ENCODE data around the gene PPIG.
"Not testable (repeated sequence)": the region's sequence is repeated elsewhere in the genome, so short reads cannot be mapped to it uniquely, and the experiment has no call there.

Gene PPIG

GRCh38 chr2:169598982-169599381 lies 14.8 kb downstream of the PPIG start:
- TF ChIP-seq CTCF (IDR thresholded peaks at IDR 0.05; ENCODE audit: borderline replicate concordance, extremely low read depth, low read length, poor library complexity, severe bottlenecking) (no peak), EZH2 (IDR thresholded peaks at IDR 0.05; ENCODE audit: borderline replicate concordance, low read depth, low read length, severe bottlenecking) (no peak)
- no peak overlapping the region for H2AFZ ChIP-seq (ENCODE audit: low read depth, low read length)
- ATAC-seq (ENCODE audit: insufficient read depth, low read depth) (no peak), DNase-seq (no peak)
- H3K27me3 ChIP-seq (ENCODE audit: insufficient read depth, low read length, poor library complexity): no peaks in the 10 kb centered on the region
- H3K36me3 ChIP-seq (ENCODE audit: insufficient read depth, low read length): peaks cover 2% of the 10 kb centered on the region
- H3K4me2 ChIP-seq (ENCODE audit: insufficient read depth, low read length): no peak overlapping the region
- H3K9me3 ChIP-seq (ENCODE audit: insufficient read depth, low read length, severe bottlenecking): no peaks in the 10 kb centered on the region
- H3K4me3 ChIP-seq (ENCODE audit: low read depth in 1 of 2, low read length in 2 of 2): no peak overlapping the region
- H3K79me2 ChIP-seq (ENCODE audit: insufficient read depth, low read length): peaks cover 99% of the 10 kb centered on the region
- no peaks in the 10 kb centered on the region for H3K4me1 ChIP-seq (ENCODE audit: insufficient read depth, low read length)
- no peak overlapping the region for H3K27ac ChIP-seq (ENCODE audit: low read length)
- H4K20me1 ChIP-seq (ENCODE audit: insufficient read depth, low read length): peaks cover 68% of the 10 kb centered on the region
- H3K9ac ChIP-seq (ENCODE audit: low read depth, low read length): no peak overlapping the region

- Histone ChIP-seq H3K4me3 (ENCODE audit: low read depth in 1 of 2, low read length in 2 of 2) (no peak overlapping the region), H3K36me3 (ENCODE audit: insufficient read depth, low read length) (peaks cover 8% of the 10 kb centered on the region), H3K4me2 (ENCODE audit: insufficient read depth, low read length) (no peak overlapping the region), H3K27ac (ENCODE audit: low read length) (no peak overlapping the region), H3K9ac (ENCODE audit: low read depth, low read length) (no peak overlapping the region), H3K9me3 (ENCODE audit: insufficient read depth, low read length, severe bottlenecking) (no peaks in the 10 kb centered on the region), H3K27me3 (ENCODE audit: insufficient read depth, low read length, poor library complexity) (no peaks in the 10 kb centered on the region), H3K4me1 (ENCODE audit: insufficient read depth, low read length) (no peaks in the 10 kb centered on the region), H3K79me2 (ENCODE audit: insufficient read depth, low read length) (peaks cover 99% of the 10 kb centered on the region), H4K20me1 (ENCODE audit: insufficient read depth, low read length) (peaks cover 69% of the 10 kb centered on the region), H2AFZ (ENCODE audit: low read depth, low read length) (no peak overlapping the region)
- TF ChIP-seq EZH2 (IDR thresholded peaks at IDR 0.05; ENCODE audit: borderline replicate concordance, low read depth, low read length, severe bottlenecking): no peak
- TF ChIP-seq CTCF (IDR thresholded peaks at IDR 0.05; ENCODE audit: borderline replicate concordance, extremely low read depth, low read length, poor library complexity, severe bottlenecking): no peak
- no peak for DNase-seq
- ATAC-seq (ENCODE audit: insufficient read depth, low read depth): no peak
Observed at GRCh38 chr2:169599568-169599967, 15.4 kb downstream of the PPIG start.

- ATAC-seq (ENCODE audit: insufficient read depth, low read depth): no peak
- Histone ChIP-seq H3K4me2 (ENCODE audit: insufficient read depth, low read length) (no peak overlapping the region), H3K4me3 (ENCODE audit: low read depth in 1 of 2, low read length in 2 of 2) (no peak overlapping the region), H4K20me1 (ENCODE audit: insufficient read depth, low read length) (peaks cover 8% of the 10 kb centered on the region; the same call in 1 of the 2 replicates), H3K79me2 (ENCODE audit: insufficient read depth, low read length) (peaks cover 20% of the 10 kb centered on the region), H2AFZ (ENCODE audit: low read depth, low read length) (no peak overlapping the region), H3K9me3 (ENCODE audit: insufficient read depth, low read length, severe bottlenecking) (no peaks in the 10 kb centered on the region), H3K36me3 (ENCODE audit: insufficient read depth, low read length) (peaks cover 98% of the 10 kb centered on the region), H3K27me3 (ENCODE audit: insufficient read depth, low read length, poor library complexity) (no peaks in the 10 kb centered on the region), H3K4me1 (ENCODE audit: insufficient read depth, low read length) (no peaks in the 10 kb centered on the region), H3K9ac (ENCODE audit: low read depth, low read length) (no peak overlapping the region), H3K27ac (ENCODE audit: low read length) (no peak overlapping the region)
- no peak for DNase-seq
- TF ChIP-seq EZH2 (IDR thresholded peaks at IDR 0.05; ENCODE audit: borderline replicate concordance, low read depth, low read length, severe bottlenecking) (no peak), CTCF (IDR thresholded peaks at IDR 0.05; ENCODE audit: borderline replicate concordance, extremely low read depth, low read length, poor library complexity, severe bottlenecking) (no peak)
Observed at GRCh38 chr2:169609264-169609663, 25.1 kb downstream of the PPIG start.

GRCh38 chr2:169613876-169614275 lies 29.7 kb downstream of the PPIG start:
- Histone ChIP-seq H3K4me1 (ENCODE audit: insufficient read depth, low read length) (no peaks in the 10 kb centered on the region), H3K36me3 (ENCODE audit: insufficient read depth, low read length) (peaks cover 79% of the 10 kb centered on the region), H3K4me2 (ENCODE audit: insufficient read depth, low read length) (no peak overlapping the region), H3K9me3 (ENCODE audit: insufficient read depth, low read length, severe bottlenecking) (no peaks in the 10 kb centered on the region), H3K27ac (ENCODE audit: low read length) (no peak overlapping the region), H3K4me3 (ENCODE audit: low read depth in 1 of 2, low read length in 2 of 2) (no peak overlapping the region), H2AFZ (ENCODE audit: low read depth, low read length) (no peak overlapping the region), H3K27me3 (ENCODE audit: insufficient read depth, low read length, poor library complexity) (no peaks in the 10 kb centered on the region), H3K9ac (ENCODE audit: low read depth, low read length) (no peak overlapping the region), H4K20me1 (ENCODE audit: insufficient read depth, low read length) (no peaks in the 10 kb centered on the region; the same call in 1 of the 2 replicates), H3K79me2 (ENCODE audit: insufficient read depth, low read length) (peaks cover 44% of the 10 kb centered on the region)
- DNase-seq (no peak), ATAC-seq (ENCODE audit: insufficient read depth, low read depth) (no peak)
- TF ChIP-seq EZH2 (IDR thresholded peaks at IDR 0.05; ENCODE audit: borderline replicate concordance, low read depth, low read length, severe bottlenecking) (no peak), CTCF (IDR thresholded peaks at IDR 0.05; ENCODE audit: borderline replicate concordance, extremely low read depth, low read length, poor library complexity, severe bottlenecking) (no peak)

- H2AFZ ChIP-seq (ENCODE audit: low read depth, low read length); ATAC-seq (ENCODE audit: insufficient read depth, low read depth); DNase-seq; H3K27me3 ChIP-seq (ENCODE audit: insufficient read depth, low read length, poor library complexity); H3K9ac ChIP-seq (ENCODE audit: low read depth, low read length); H3K4me1 ChIP-seq (ENCODE audit: insufficient read depth, low read length); H3K27ac ChIP-seq (ENCODE audit: low read length); H3K4me2 ChIP-seq (ENCODE audit: insufficient read depth, low read length); H4K20me1 ChIP-seq (ENCODE audit: insufficient read depth, low read length); H3K4me3 ChIP-seq (ENCODE audit: low read depth in 1 of 2, low read length in 2 of 2); H3K9me3 ChIP-seq (ENCODE audit: insufficient read depth, low read length, severe bottlenecking): not testable (repeated sequence)
- Histone ChIP-seq H3K79me2 (ENCODE audit: insufficient read depth, low read length) (peaks cover 64% of the 10 kb centered on the region), H3K36me3 (ENCODE audit: insufficient read depth, low read length) (peaks cover 75% of the 10 kb centered on the region)
Observed at GRCh38 chr2:169615982-169616381, 31.8 kb downstream of the PPIG start.
